SK-N-SH treated with all-trans-retinoic acid at 6 μM for 48 hours (cell line): ENCODE measurements around the gene PRR29.

Experiments used
- ATAC-seq: fragments of 200-7000 bp; cut with Tn5 transposase; 3 replicates; pipeline ENCODE4 v1.9.1; 2020; ENCODE audit warnings: mild to moderate bottlenecking, moderate library complexity
- ARNTL ChIP-seq: fragments of 450-650 bp; formaldehyde crosslinking; IDR thresholded peaks from 2 replicates; pipeline ENCODE4 v1.5.0; 2020; ENCODE audit warnings: low read depth, mild to moderate bottlenecking, moderate library complexity, borderline replicate concordance
- BACH2 ChIP-seq: fragments of 250-450 bp; sonication (Bioruptor Pico); IDR thresholded peaks from 2 replicates; pipeline ENCODE4 v1.9.0; 2021; ENCODE audit warnings: mild to moderate bottlenecking, borderline replicate concordance
- CREB5 ChIP-seq: fragments of 250-450 bp; sonication (Bioruptor Pico); IDR thresholded peaks from 2 replicates; pipeline ENCODE4 v1.5.1; 2020; ENCODE audit warnings: low read depth, mild to moderate bottlenecking, moderate library complexity
- CSDC2 ChIP-seq: fragments of 250-450 bp; sonication (Bioruptor Pico); IDR thresholded peaks from 2 replicates; pipeline ENCODE4 v1.5.0; 2020; ENCODE audit warnings: mild to moderate bottlenecking, moderate library complexity
- CSRNP3 ChIP-seq: fragments of 250-450 bp; sonication (Bioruptor Pico); IDR thresholded peaks from 2 replicates; pipeline ENCODE4 v1.5.1; 2021; ENCODE audit warnings: mild to moderate bottlenecking, moderate library complexity
- ESRRG ChIP-seq: fragments of 250-450 bp; sonication (Bioruptor Pico); IDR thresholded peaks from 2 replicates; pipeline ENCODE4 v1.6.1; 2021; ENCODE audit warnings: mild to moderate bottlenecking
- GLIS3 ChIP-seq: fragments of 250-450 bp; sonication (Bioruptor Pico); IDR thresholded peaks from 2 replicates; pipeline ENCODE4 v1.5.0; 2020; ENCODE audit warnings: mild to moderate bottlenecking, moderate library complexity
- OSR1 ChIP-seq: fragments of 250-450 bp; sonication (Bioruptor Pico); IDR thresholded peaks from 2 replicates; pipeline ENCODE4 v1.8.0; 2022; ENCODE audit warnings: moderate library complexity, mild to moderate bottlenecking, inconsistent platforms
- PATZ1 ChIP-seq: fragments of 250-450 bp; sonication (Bioruptor Pico); IDR thresholded peaks from 2 replicates; pipeline ENCODE4 v1.8.0; 2020; ENCODE audit warnings: mild to moderate bottlenecking, moderate library complexity, borderline replicate concordance
- POU6F1 ChIP-seq: fragments of 250-450 bp; sonication (Bioruptor Pico); IDR thresholded peaks from 2 replicates; pipeline ENCODE4 v1.8.0; 2021; ENCODE audit warnings: low read depth, mild to moderate bottlenecking, moderate library complexity, borderline replicate concordance
- PPARA ChIP-seq: fragments of 250-450 bp; sonication (Bioruptor Pico); IDR thresholded peaks from 2 replicates; pipeline ENCODE4 v1.5.0; 2020; ENCODE audit warnings: mild to moderate bottlenecking, borderline replicate concordance
- RARB ChIP-seq: fragments of 250-450 bp; sonication (Bioruptor Pico); IDR thresholded peaks from 2 replicates; pipeline ENCODE4 v1.8.0; 2021; ENCODE audit warnings: mild to moderate bottlenecking, moderate library complexity
- SNAI2 ChIP-seq: fragments of 250-450 bp; sonication (Bioruptor Pico); IDR thresholded peaks from 2 replicates; pipeline ENCODE4 v1.5.0; 2020; ENCODE audit warnings: mild to moderate bottlenecking, moderate library complexity
- TCF4 ChIP-seq: fragments of 250-450 bp; sonication (Bioruptor Pico); IDR thresholded peaks from 2 replicates; pipeline ENCODE4 v1.8.0; 2021; ENCODE audit warnings: mild to moderate bottlenecking, moderate library complexity, borderline replicate concordance
- TOX ChIP-seq: fragments of 250-450 bp; sonication (Bioruptor Pico); IDR thresholded peaks from 2 replicates; pipeline ENCODE4 v1.8.0; 2021; ENCODE audit warnings: mild to moderate bottlenecking, moderate library complexity, borderline replicate concordance
- TSHZ2 ChIP-seq: fragments of 250-450 bp; sonication (Bioruptor Pico); IDR thresholded peaks from 2 replicates; pipeline ENCODE4 v1.5.0; 2020; ENCODE audit warnings: mild to moderate bottlenecking, moderate library complexity
- ZC3H10 ChIP-seq: fragments of 250-450 bp; sonication (Bioruptor Pico); IDR thresholded peaks from 2 replicates; pipeline ENCODE4 v1.5.1; 2021; ENCODE audit warnings: mild to moderate bottlenecking, moderate library complexity
- ZFP3 ChIP-seq: fragments of 250-450 bp; sonication (Bioruptor Pico); IDR thresholded peaks from 2 replicates; pipeline ENCODE4 v1.5.0; 2020; ENCODE audit warnings: mild to moderate bottlenecking, moderate library complexity
- ZFP30 ChIP-seq: fragments of 450-650 bp; formaldehyde crosslinking; IDR thresholded peaks from 2 replicates; pipeline ENCODE4 v1.5.0; 2022; ENCODE audit warnings: mild to moderate bottlenecking, moderate library complexity
- ZNF565 ChIP-seq: fragments of 450-650 bp; formaldehyde crosslinking; conservative IDR thresholded peaks from 2 replicates; pipeline ENCODE4 v1.5.0; 2020; ENCODE audit warnings: low read depth, mild to moderate bottlenecking, moderate library complexity
- ZNF70 ChIP-seq: fragments of 450-650 bp; formaldehyde crosslinking; IDR thresholded peaks from 2 replicates; pipeline ENCODE4 v1.5.0; 2020; ENCODE audit warnings: mild to moderate bottlenecking, moderate library complexity
- ZNF8 ChIP-seq: fragments of 450-650 bp; formaldehyde crosslinking; IDR thresholded peaks from 2 replicates; pipeline ENCODE4 v1.5.0; 2020; ENCODE audit warnings: mild to moderate bottlenecking, moderate library complexity

PRR29 gene

GRCh38 chr17:63963123-63963522 is 35.0 kb upstream of the PRR29 start (continued):
- TF ChIP-seq CSDC2 (CRISPR knock-in tag) (no peak), TCF4 (CRISPR knock-in tag) (no peak), CREB5 (CRISPR knock-in tag) (no peak), OSR1 (CRISPR knock-in tag) (no peak), ZNF8 (no peak)

- ATAC-seq = no peak
- no peak for TF ChIP-seq ZFP30
- no peak for TF ChIP-seq CSRNP3 (CRISPR knock-in tag)
- TF ChIP-seq ESRRG (CRISPR knock-in tag) = no peak
- TF ChIP-seq SNAI2 (CRISPR knock-in tag) = no peak
- TF ChIP-seq POU6F1 (CRISPR knock-in tag) = no peak
- no peak for TF ChIP-seq TSHZ2 (CRISPR knock-in tag)
- no peak for TF ChIP-seq CREB5 (CRISPR knock-in tag)
- no peak for TF ChIP-seq ZC3H10 (CRISPR knock-in tag)
- no peak for TF ChIP-seq ZNF8
- TF ChIP-seq PATZ1 (CRISPR knock-in tag) = no peak
- no peak for TF ChIP-seq ZNF70 (CRISPR knock-in tag)
- TF ChIP-seq TOX (CRISPR knock-in tag) = no peak
- no peak for TF ChIP-seq RARB (CRISPR knock-in tag)
- no peak for TF ChIP-seq CSDC2 (CRISPR knock-in tag)
- no peak for TF ChIP-seq BACH2
- no peak for TF ChIP-seq OSR1 (CRISPR knock-in tag)
- TF ChIP-seq PPARA (CRISPR knock-in tag) = no peak
- no peak for TF ChIP-seq ZNF565 (CRISPR knock-in tag)
- no peak for TF ChIP-seq ZFP3 (CRISPR knock-in tag)
- TF ChIP-seq TCF4 (CRISPR knock-in tag) = no peak
These were observed 31.4 kb upstream of the PRR29 start for GRCh38 chr17:63966646-63967264.

GRCh38 chr17:63967953-63968352 is 30.2 kb upstream of the PRR29 start:
- TF ChIP-seq OSR1 (CRISPR knock-in tag) = no peak
- no peak for TF ChIP-seq RARB (CRISPR knock-in tag)
- TF ChIP-seq CSRNP3 (CRISPR knock-in tag) = no peak
- TF ChIP-seq ZFP3 (CRISPR knock-in tag) = no peak
- no peak for TF ChIP-seq GLIS3 (CRISPR knock-in tag)
- TF ChIP-seq ZNF70 (CRISPR knock-in tag) = no peak
- TF ChIP-seq ARNTL = no peak
- ATAC-seq = no peak
